Bronchial epithelial cell (primary cell): ENCODE measurements around the gene IFT74. TPM values are rescaled to one million over a fixed set of nuclear protein-coding genes. Genes with fewer than 3 reads are reported as not detected.
A peak's percentile ranks its signal among the peaks of the same experiment; 100 is the strongest.
"Not testable (repeated sequence)": the region's sequence is repeated elsewhere in the genome, so short reads cannot be mapped to it uniquely, and the experiment has no call there.

ENCODE experiments used
- DNase-seq: peaks from one replicate; pipeline ENCODE4 v3.0.0-alpha.2; 2010; ENCODE audit warnings: low read depth
- FAIRE-seq: peaks from 2 replicates; lab custom pipeline; 2011; peaks lifted over from hg19 to GRCh38; lab: Jason Lieb, UNC
- H3K27me3 ChIP-seq: 2 replicates; pipeline ENCODE4 v1.5.1; 2011; ENCODE audit warnings: low read length; ENCODE audit not compliant: control insufficient read depth, insufficient read depth
- H3K36me3 ChIP-seq: 2 replicates; pipeline ENCODE4 v1.5.1; 2011; ENCODE audit warnings: low read length; ENCODE audit not compliant: control insufficient read depth, insufficient read depth
- H3K4me3 ChIP-seq: 2 replicates; pipeline ENCODE4 v1.5.1; 2011; ENCODE audit warnings: mild to moderate bottlenecking, low read depth, low read length, control low read depth
- CTCF ChIP-seq: IDR thresholded peaks from 2 replicates; pipeline ENCODE4 v1.5.1; 2011; ENCODE audit warnings: mild to moderate bottlenecking, moderate library complexity, low read length, control low read depth, inconsistent platforms; ENCODE audit not compliant: insufficient read depth, severe bottlenecking
- total RNA-seq: library from RNA; depleted of rRNA; stranded (reverse); fragments of >200 nt; gene quantifications from 2 replicates; pipeline ENCODE4 v1.2.1, GENCODE V29; 2014

The IFT74 gene
- total RNA-seq, 1 donor from 2014 or later = 6.8 TPM

- Histone ChIP-seq H3K36me3 (no peaks in the 10 kb centered on the region), H3K27me3 (no peaks in the 10 kb centered on the region), H3K4me3 (no peak overlapping the region)
- no peak for DNase-seq
- TF ChIP-seq CTCF = no peak
- no peak for FAIRE-seq
Observed at GRCh38 chr9:27090711-27091110, 134.5 kb downstream of the IFT74 start.

- DNase-seq, H3K27me3 ChIP-seq, FAIRE-seq, H3K36me3 ChIP-seq, H3K4me3 ChIP-seq: not testable (repeated sequence)
Observed at GRCh38 chr9:27092496-27092895, 136.3 kb downstream of the IFT74 start.

- FAIRE-seq, H3K36me3 ChIP-seq, H3K27me3 ChIP-seq, H3K4me3 ChIP-seq, DNase-seq: not testable (repeated sequence)
Observed at GRCh38 chr9:27093384-27094067, 137.3 kb downstream of the IFT74 start.

GRCh38 chr9:27094640-27095298, 138.6 kb downstream of the IFT74 start:
- H3K4me3 ChIP-seq = no peak overlapping the region
- DNase-seq (peak; percentile 91), FAIRE-seq (no peak)
- no peaks in the 10 kb centered on the region for H3K36me3 ChIP-seq
- TF ChIP-seq CTCF = no peak
- no peaks in the 10 kb centered on the region for H3K27me3 ChIP-seq

- FAIRE-seq = no peak
- H3K36me3 ChIP-seq = no peaks in the 10 kb centered on the region
- no peak for TF ChIP-seq CTCF
Observed at GRCh38 chr9:27107241-27107640, 151.0 kb downstream of the IFT74 start.

GRCh38 chr9:27108981-27109541, 152.8 kb downstream of the IFT74 start, which contains the start of gene TEK:
TEK (plus strand) TSS chr9:27109225; CDS start chr9:27109591, 366 bp downstream.
- Histone ChIP-seq H3K36me3 (no peaks in the 10 kb centered on the region), H3K4me3 (no peak within 1 kb of the TSS), H3K27me3 (no peaks in the 10 kb centered on the region)
- no peak for TF ChIP-seq CTCF
- DNase-seq = peak; percentile 21
- FAIRE-seq = no peak

More at GRCh38 chr9:27107241-27107640, 151.0 kb downstream of the IFT74 start:
- DNase-seq = no peak
- Histone ChIP-seq H3K27me3 (no peaks in the 10 kb centered on the region), H3K4me3 (no peak overlapping the region)
